ENCODE results near the gene USP32.
"Not testable (repeated sequence)": the region's sequence is repeated elsewhere in the genome, so short reads cannot be mapped to it uniquely, and the experiment has no call there.

USP32 gene

DNA sequence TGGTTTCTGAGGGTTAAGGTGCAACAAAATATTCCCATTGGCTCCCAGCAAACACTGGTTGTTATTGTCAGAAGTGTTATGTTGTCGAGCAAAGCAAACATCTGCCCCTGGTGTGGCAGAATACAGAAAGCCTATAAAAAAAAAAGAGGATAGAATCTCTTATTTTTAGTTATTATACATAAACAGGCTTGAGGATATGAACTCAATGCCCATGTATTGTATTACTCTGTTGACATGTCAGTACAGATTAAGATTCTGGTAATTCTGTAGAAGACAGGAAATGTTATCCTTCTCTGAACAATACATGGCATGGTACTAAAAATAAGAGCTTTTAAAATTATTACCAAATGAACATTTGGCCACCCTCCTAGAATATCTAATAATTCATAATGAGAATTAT, 168.5 kb downstream of the USP32 start:
- Histone ChIP-seq H3K27ac (ENCODE audit: low read depth, low read length) (no peak overlapping the region), H3K9me3 (ENCODE audit: control insufficient read depth in 1 of 2, low read length in 2 of 2) (no peaks in the 10 kb centered on the region), H3K27me3 (ENCODE audit: control insufficient read depth in 1 of 2, insufficient read depth in 2 of 2, low read length in 2 of 2) (no peaks in the 10 kb centered on the region), H3K4me3 (ENCODE audit: low read depth in 1 of 2, low read length in 2 of 2) (no peak overlapping the region), H3K9ac (ENCODE audit: low read depth in 1 of 2, low read length in 2 of 2) (no peak overlapping the region), H3K36me3 (ENCODE audit: control insufficient read depth in 1 of 2, insufficient read depth in 2 of 2, low read length in 2 of 2) (peaks cover 15 to 31% of the 10 kb centered on the region in 2 donors), H3K4me1 (ENCODE audit: control insufficient read depth in 1 of 2, insufficient read depth in 2 of 2, low read length in 2 of 2) (no peaks in the 10 kb centered on the region)

- H3K27me3 ChIP-seq (ENCODE audit: control insufficient read depth in 1 of 2, insufficient read depth in 2 of 2, low read length in 2 of 2); H3K9ac ChIP-seq (ENCODE audit: low read depth in 1 of 2, low read length in 2 of 2); H3K4me1 ChIP-seq (ENCODE audit: control insufficient read depth in 1 of 2, insufficient read depth in 2 of 2, low read length in 2 of 2); H3K9me3 ChIP-seq (ENCODE audit: control insufficient read depth in 1 of 2, low read length in 2 of 2); H3K4me3 ChIP-seq (ENCODE audit: low read depth in 1 of 2, low read length in 2 of 2); H3K27ac ChIP-seq (ENCODE audit: low read depth, low read length): not testable (repeated sequence)
- peaks cover 7 to 12% of the 10 kb centered on the region in 2 donors for H3K36me3 ChIP-seq (ENCODE audit: control insufficient read depth in 1 of 2, insufficient read depth in 2 of 2, low read length in 2 of 2)
Measured at GRCh38 chr17:60218774-60219173, 173.2 kb downstream of the USP32 start.

DNA sequence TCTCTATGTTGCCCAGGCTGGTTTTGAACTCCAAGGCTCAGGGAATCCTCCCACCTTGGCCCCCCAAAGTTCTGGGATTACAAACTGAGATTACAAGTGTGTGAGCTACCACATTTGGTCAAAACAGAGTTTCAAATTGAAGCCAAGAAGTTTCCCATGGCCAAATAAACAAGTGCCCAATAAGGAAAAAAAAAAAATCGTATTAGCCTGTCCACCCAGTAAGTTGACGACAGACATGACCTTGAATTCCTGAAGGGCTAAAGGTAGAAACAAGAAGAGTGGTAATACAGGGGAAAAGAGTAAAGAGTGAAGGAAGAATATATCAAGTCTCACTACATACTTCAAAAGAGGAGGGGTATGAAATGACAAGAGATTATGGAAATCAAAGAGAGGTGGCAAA, 176.0 kb downstream of the USP32 start:
- not testable (repeated sequence) for H3K4me1 ChIP-seq (ENCODE audit: control insufficient read depth in 1 of 2, insufficient read depth in 2 of 2, low read length in 2 of 2); H3K27me3 ChIP-seq (ENCODE audit: control insufficient read depth in 1 of 2, insufficient read depth in 2 of 2, low read length in 2 of 2); H3K27ac ChIP-seq (ENCODE audit: low read depth, low read length); H3K36me3 ChIP-seq (ENCODE audit: control insufficient read depth in 1 of 2, insufficient read depth in 2 of 2, low read length in 2 of 2); H3K9ac ChIP-seq (ENCODE audit: low read depth in 1 of 2, low read length in 2 of 2); H3K4me3 ChIP-seq (ENCODE audit: low read depth in 1 of 2, low read length in 2 of 2); H3K9me3 ChIP-seq (ENCODE audit: control insufficient read depth in 1 of 2, low read length in 2 of 2)

DNA sequence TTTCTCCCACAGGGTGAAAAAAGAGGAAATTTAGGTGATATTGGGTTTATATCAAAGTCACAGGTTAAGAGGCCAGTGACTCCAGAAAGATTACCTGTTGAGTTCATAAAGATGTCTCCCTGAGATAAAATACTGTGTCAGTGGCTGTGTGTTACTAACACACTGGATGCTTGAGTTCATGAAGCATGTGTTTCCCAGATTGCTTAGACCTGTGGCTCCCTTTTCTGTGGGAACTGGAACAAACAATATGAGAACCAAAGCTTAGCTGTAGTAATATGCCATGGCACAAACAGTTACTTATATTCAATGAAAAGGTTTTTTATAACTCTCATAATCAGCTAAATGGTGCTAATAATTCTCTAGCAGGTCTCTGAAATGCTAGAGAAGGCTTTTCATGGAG, 180.7 kb downstream of the USP32 start:
- H3K27me3 ChIP-seq (ENCODE audit: control insufficient read depth in 1 of 2, insufficient read depth in 2 of 2, low read length in 2 of 2); H3K9ac ChIP-seq (ENCODE audit: low read depth in 1 of 2, low read length in 2 of 2); H3K4me1 ChIP-seq (ENCODE audit: control insufficient read depth in 1 of 2, insufficient read depth in 2 of 2, low read length in 2 of 2); H3K27ac ChIP-seq (ENCODE audit: low read depth, low read length); H3K4me3 ChIP-seq (ENCODE audit: low read depth in 1 of 2, low read length in 2 of 2); H3K36me3 ChIP-seq (ENCODE audit: control insufficient read depth in 1 of 2, insufficient read depth in 2 of 2, low read length in 2 of 2); H3K9me3 ChIP-seq (ENCODE audit: control insufficient read depth in 1 of 2, low read length in 2 of 2): not testable (repeated sequence)

GRCh38 chr17:60208302-60208701, 183.6 kb downstream of the USP32 start:
- H3K4me1 ChIP-seq (ENCODE audit: control insufficient read depth in 1 of 2, insufficient read depth in 2 of 2, low read length in 2 of 2); H3K4me3 ChIP-seq (ENCODE audit: low read depth in 1 of 2, low read length in 2 of 2); H3K27ac ChIP-seq (ENCODE audit: low read depth, low read length); H3K9me3 ChIP-seq (ENCODE audit: control insufficient read depth in 1 of 2, low read length in 2 of 2); H3K9ac ChIP-seq (ENCODE audit: low read depth in 1 of 2, low read length in 2 of 2); H3K36me3 ChIP-seq (ENCODE audit: control insufficient read depth in 1 of 2, insufficient read depth in 2 of 2, low read length in 2 of 2); H3K27me3 ChIP-seq (ENCODE audit: control insufficient read depth in 1 of 2, insufficient read depth in 2 of 2, low read length in 2 of 2): not testable (repeated sequence)

DNA sequence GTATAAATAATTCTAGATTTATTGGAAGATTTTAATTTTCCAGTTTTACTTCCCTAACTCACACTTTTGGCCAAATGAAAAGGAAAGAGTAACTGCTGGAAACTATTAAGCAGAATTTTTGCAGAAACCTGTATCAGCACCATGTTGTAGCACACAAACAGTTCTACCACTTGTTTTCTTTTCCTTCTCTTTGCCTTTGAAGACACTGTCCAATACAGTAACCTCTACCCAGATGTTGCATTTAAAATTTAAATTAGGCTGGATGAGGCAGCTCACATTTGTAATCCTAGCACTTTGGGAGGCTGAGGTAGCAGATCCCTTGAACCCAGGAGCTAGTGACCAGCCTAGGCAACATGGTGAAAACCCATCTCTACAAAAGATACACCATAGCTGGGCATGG, 186.2 kb downstream of the USP32 start:
- H3K9me3 ChIP-seq (ENCODE audit: control insufficient read depth in 1 of 2, low read length in 2 of 2); H3K9ac ChIP-seq (ENCODE audit: low read depth in 1 of 2, low read length in 2 of 2); H3K4me1 ChIP-seq (ENCODE audit: control insufficient read depth in 1 of 2, insufficient read depth in 2 of 2, low read length in 2 of 2); H3K36me3 ChIP-seq (ENCODE audit: control insufficient read depth in 1 of 2, insufficient read depth in 2 of 2, low read length in 2 of 2); H3K27me3 ChIP-seq (ENCODE audit: control insufficient read depth in 1 of 2, insufficient read depth in 2 of 2, low read length in 2 of 2); H3K27ac ChIP-seq (ENCODE audit: low read depth, low read length); H3K4me3 ChIP-seq (ENCODE audit: low read depth in 1 of 2, low read length in 2 of 2): not testable (repeated sequence)

GRCh38 chr17:60198630-60199029, 193.3 kb downstream of the USP32 start:
- not testable (repeated sequence) for H3K9me3 ChIP-seq (ENCODE audit: control insufficient read depth in 1 of 2, low read length in 2 of 2); H3K27ac ChIP-seq (ENCODE audit: low read depth, low read length); H3K27me3 ChIP-seq (ENCODE audit: control insufficient read depth in 1 of 2, insufficient read depth in 2 of 2, low read length in 2 of 2); H3K4me1 ChIP-seq (ENCODE audit: control insufficient read depth in 1 of 2, insufficient read depth in 2 of 2, low read length in 2 of 2); H3K4me3 ChIP-seq (ENCODE audit: low read depth in 1 of 2, low read length in 2 of 2); H3K9ac ChIP-seq (ENCODE audit: low read depth in 1 of 2, low read length in 2 of 2); H3K36me3 ChIP-seq (ENCODE audit: control insufficient read depth in 1 of 2, insufficient read depth in 2 of 2, low read length in 2 of 2)

- H3K9me3 ChIP-seq (ENCODE audit: control insufficient read depth in 1 of 2, low read length in 2 of 2); H3K4me3 ChIP-seq (ENCODE audit: low read depth in 1 of 2, low read length in 2 of 2); H3K9ac ChIP-seq (ENCODE audit: low read depth in 1 of 2, low read length in 2 of 2); H3K27ac ChIP-seq (ENCODE audit: low read depth, low read length); H3K4me1 ChIP-seq (ENCODE audit: control insufficient read depth in 1 of 2, insufficient read depth in 2 of 2, low read length in 2 of 2); H3K27me3 ChIP-seq (ENCODE audit: control insufficient read depth in 1 of 2, insufficient read depth in 2 of 2, low read length in 2 of 2): not testable (repeated sequence)
- peaks cover 0 to 30% of the 10 kb centered on the region in 2 donors for H3K36me3 ChIP-seq (ENCODE audit: control insufficient read depth in 1 of 2, insufficient read depth in 2 of 2, low read length in 2 of 2)
Measured at GRCh38 chr17:60194141-60194540, 197.8 kb downstream of the USP32 start.

- Histone ChIP-seq H3K9ac (ENCODE audit: low read depth in 1 of 2, low read length in 2 of 2) (no peak overlapping the region), H3K27ac (ENCODE audit: low read depth, low read length) (no peak overlapping the region), H3K4me1 (ENCODE audit: control insufficient read depth in 1 of 2, insufficient read depth in 2 of 2, low read length in 2 of 2) (no peaks in the 10 kb centered on the region), H3K27me3 (ENCODE audit: control insufficient read depth in 1 of 2, insufficient read depth in 2 of 2, low read length in 2 of 2) (no peaks in the 10 kb centered on the region), H3K9me3 (ENCODE audit: control insufficient read depth in 1 of 2, low read length in 2 of 2) (no peaks in the 10 kb centered on the region), H3K36me3 (ENCODE audit: control insufficient read depth in 1 of 2, insufficient read depth in 2 of 2, low read length in 2 of 2) (peaks cover 0 to 32% of the 10 kb centered on the region in 2 donors), H3K4me3 (ENCODE audit: low read depth in 1 of 2, low read length in 2 of 2) (no peak overlapping the region)
Measured at GRCh38 chr17:60193482-60193881, 198.5 kb downstream of the USP32 start.

DNA sequence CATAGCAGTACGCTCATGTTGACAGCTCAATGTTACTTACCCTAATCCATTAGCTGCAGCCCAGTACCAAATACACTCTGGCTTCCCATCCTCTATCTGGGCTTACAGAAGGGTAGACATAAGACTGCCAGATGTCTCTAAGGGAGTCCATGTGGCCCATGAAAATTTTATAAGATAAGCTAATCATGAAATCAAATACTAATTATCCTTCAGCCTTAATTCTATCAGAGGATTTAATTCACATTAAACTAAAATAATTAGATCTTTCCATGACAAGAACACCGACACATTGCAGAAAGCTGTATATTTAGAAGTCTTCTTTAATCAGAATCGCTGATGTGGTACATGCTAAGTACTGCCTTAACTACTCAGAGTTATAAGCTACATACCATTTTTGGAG, 198.9 kb downstream of the USP32 start:
- H3K4me1 ChIP-seq (ENCODE audit: control insufficient read depth in 1 of 2, insufficient read depth in 2 of 2, low read length in 2 of 2); H3K9ac ChIP-seq (ENCODE audit: low read depth in 1 of 2, low read length in 2 of 2); H3K27me3 ChIP-seq (ENCODE audit: control insufficient read depth in 1 of 2, insufficient read depth in 2 of 2, low read length in 2 of 2); H3K9me3 ChIP-seq (ENCODE audit: control insufficient read depth in 1 of 2, low read length in 2 of 2); H3K27ac ChIP-seq (ENCODE audit: low read depth, low read length); H3K4me3 ChIP-seq (ENCODE audit: low read depth in 1 of 2, low read length in 2 of 2): not testable (repeated sequence)
- H3K36me3 ChIP-seq (ENCODE audit: control insufficient read depth in 1 of 2, insufficient read depth in 2 of 2, low read length in 2 of 2) = peaks cover 0 to 32% of the 10 kb centered on the region in 2 donors

DNA sequence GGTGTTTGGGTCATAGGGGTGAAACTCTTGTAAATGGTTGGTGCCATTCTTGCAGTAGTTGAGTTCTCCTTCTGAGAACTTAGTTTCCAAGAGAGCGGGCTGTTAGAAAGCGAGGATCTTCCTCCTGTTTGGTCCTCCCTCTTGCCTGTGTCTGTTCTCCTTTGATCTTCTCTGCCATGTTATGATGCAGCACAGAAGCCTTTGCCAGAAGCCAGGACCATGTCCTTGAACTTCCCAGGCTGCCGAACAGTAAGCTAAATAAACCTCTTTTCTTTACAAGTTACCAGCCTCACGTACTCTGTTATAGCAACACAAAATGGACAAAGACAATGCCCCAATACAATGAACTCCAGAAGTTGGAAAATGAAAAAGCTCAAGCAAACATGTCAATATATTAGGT, 201.9 kb downstream of the USP32 start:
- H3K36me3 ChIP-seq (ENCODE audit: control insufficient read depth in 1 of 2, insufficient read depth in 2 of 2, low read length in 2 of 2) = peaks cover 0 to 41% of the 10 kb centered on the region in 2 donors
- not testable (repeated sequence) for H3K27me3 ChIP-seq (ENCODE audit: control insufficient read depth in 1 of 2, insufficient read depth in 2 of 2, low read length in 2 of 2); H3K27ac ChIP-seq (ENCODE audit: low read depth, low read length); H3K4me3 ChIP-seq (ENCODE audit: low read depth in 1 of 2, low read length in 2 of 2); H3K4me1 ChIP-seq (ENCODE audit: control insufficient read depth in 1 of 2, insufficient read depth in 2 of 2, low read length in 2 of 2); H3K9me3 ChIP-seq (ENCODE audit: control insufficient read depth in 1 of 2, low read length in 2 of 2); H3K9ac ChIP-seq (ENCODE audit: low read depth in 1 of 2, low read length in 2 of 2)

All from duodenal mucosa (tissue), 2 donors.